Upper lobe of left lung (tissue), 6 donors: ENCODE measurements around the gene GNB5. TPM values are rescaled to one million over a fixed set of nuclear protein-coding genes. Genes with fewer than 3 reads are reported as not detected.

Source experiments
- ATAC-seq, 2 donors: fragments of 200-7000 bp; cut with Tn5 transposase; one replicate each; pipeline ENCODE4 v1.9.1; 2022; ENCODE audit warnings: mild to moderate bottlenecking in 2 of 2, moderate library complexity in 2 of 2; ENCODE audit not compliant: low FRiP score in 2 of 2
- DNase-seq, 2 donors: peaks; one replicate each; pipeline ENCODE4 v3.0.0-alpha.2; 2019 to 2020
- H3K27ac ChIP-seq, 4 donors: fragments of 200-600 bp; sonication (generic); one replicate each; pipeline ENCODE4 v1.5.1; 2016 to 2019
- H3K27me3 ChIP-seq, 4 donors: fragments of 200-600 bp; sonication (generic); one replicate each; pipeline ENCODE4 v1.5.1; 2017 to 2019
- H3K36me3 ChIP-seq, 4 donors: fragments of 200-600 bp; sonication (generic); one replicate each; pipeline ENCODE4 v1.5.1; 2016 to 2019
- H3K4me1 ChIP-seq, 4 donors: fragments of 200-600 bp; sonication (generic); one replicate each; pipeline ENCODE4 v1.5.1; 2018 to 2019
- H3K4me3 ChIP-seq, 4 donors: fragments of 200-600 bp; sonication (generic); one replicate each; pipeline ENCODE4 v1.5.1; 2017 to 2019; ENCODE audit warnings: mild to moderate bottlenecking in 2 of 4, moderate library complexity in 1 of 4
- H3K9me3 ChIP-seq, 4 donors: fragments of 200-600 bp; sonication (generic); one replicate each; pipeline ENCODE4 v1.5.1; 2018 to 2019
- CTCF ChIP-seq, 6 experiments: fragments of 450-650 bp in 4 of 6; fragments of 200-600 bp in 2 of 6; sonication (generic) in 2 of 6; IDR thresholded peaks; one replicate each; pipeline ENCODE4 v1.5.1; 2016 to 2019; ENCODE audit warnings: antibody characterized with exemption in 6 of 6
- EP300 ChIP-seq, 4 donors: sonication (generic); formaldehyde crosslinking; IDR thresholded peaks; one replicate each; pipeline ENCODE4 v1.5.1; 2017; ENCODE audit warnings: antibody characterized with exemption in 4 of 4, control low read depth in 2 of 4
- POLR2A ChIP-seq, 4 donors: fragments of 450-650 bp; IDR thresholded peaks; one replicate each; pipeline ENCODE4 v1.5.1; 2016 to 2017; ENCODE audit warnings: antibody characterized with exemption in 4 of 4, mild to moderate bottlenecking in 2 of 4
- POLR2AphosphoS5 ChIP-seq, 2 donors: sonication (generic); formaldehyde crosslinking; IDR thresholded peaks; one replicate each; pipeline ENCODE4 v1.5.1; 2017; ENCODE audit warnings: antibody characterized with exemption in 2 of 2
- WGBS, 2 donors: methylation state at CpG; one replicate each; pipeline ENCODE4 v1.1.5; 2017 to 2018; 5-methylcytosine and 5-hydroxymethylcytosine counted together
- total RNA-seq, 6 donors: library from RNA; depleted of rRNA in 4 of 6; stranded (reverse); fragments of >200 nt in 4 of 6; gene quantifications; one replicate each; pipeline versions ENCODE4 v1.1.0 to v1.2.1, GENCODE V29; 2016 to 2021
- donor health status: DM: no; HTN: no; CAD: no; lungs with moderate emphysema.
- donor health status: DM: no; HTN: yes; CAD: no; lungs with severe emphysema.

The GNB5 gene
- total RNA-seq, 6 donors from 2014 or later: 14.7 to 56.8 (median 31.0) TPM

- Histone ChIP-seq H3K27me3 (no peaks in the 10 kb centered on the region), H3K4me3 (no peak overlapping the region), H3K9me3 (no peaks in the 10 kb centered on the region), H3K4me1 (peaks cover 6 to 17% (median 13%) of the 10 kb centered on the region in 4 donors), H3K27ac (no peak overlapping the region), H3K36me3 (no peaks in the 10 kb centered on the region)
- no peak for TF ChIP-seq POLR2A (IDR thresholded peaks at IDR 0.05)
- TF ChIP-seq EP300 (IDR thresholded peaks at IDR 0.05): no peak
- no peak for TF ChIP-seq POLR2AphosphoS5 (IDR thresholded peaks at IDR 0.05)
- TF ChIP-seq CTCF (IDR thresholded peaks at IDR 0.05): no peak
- ATAC-seq (no peak), DNase-seq (no peak)
- WGBS, 2 donors: 83 to 92% methylated on average over 6 of the region's 6 CpGs
These were observed 9.0 kb downstream of the GNB5 start for GRCh38 chr15:52181938-52182780.

- peaks cover 6 to 17% (median 13%) of the 10 kb centered on the region in 4 donors for H3K4me1 ChIP-seq
- no peak for ATAC-seq
- H3K27ac ChIP-seq: peak overlapping the region in 1 of 4 donors; percentile 91
- WGBS, 2 donors: 83 to 85% methylated on average over 10 of the region's 10 CpGs
- TF ChIP-seq POLR2A (IDR thresholded peaks at IDR 0.05): no peak
- TF ChIP-seq POLR2AphosphoS5 (IDR thresholded peaks at IDR 0.05): no peak
- no peak for TF ChIP-seq EP300 (IDR thresholded peaks at IDR 0.05)
- no peaks in the 10 kb centered on the region for H3K36me3 ChIP-seq
- no peak for DNase-seq
- H3K4me3 ChIP-seq: peak overlapping the region in 1 of 4 donors; percentile 92
- no peaks in the 10 kb centered on the region for H3K9me3 ChIP-seq
- no peaks in the 10 kb centered on the region for H3K27me3 ChIP-seq
These were observed 10.2 kb downstream of the GNB5 start for GRCh38 chr15:52180851-52181450.

- peaks cover 6 to 17% (median 13%) of the 10 kb centered on the region in 4 donors for H3K4me1 ChIP-seq
- no peaks in the 10 kb centered on the region for H3K9me3 ChIP-seq
- WGBS, 2 donors: 6 to 7% methylated on average over 19 to 31 of the region's 31 CpGs
- H3K27ac ChIP-seq: peak overlapping the region; percentile 75 to 91 (median 83)
- ATAC-seq (peak in 1 of 2 donors; percentile 15), DNase-seq (peak in 1 of 2 donors; percentile 61)
- no peaks in the 10 kb centered on the region for H3K27me3 ChIP-seq
- H3K4me3 ChIP-seq: peak overlapping the region; percentile 54 to 92 (median 80)
- H3K36me3 ChIP-seq: no peaks in the 10 kb centered on the region
- no peak for TF ChIP-seq POLR2AphosphoS5 (IDR thresholded peaks at IDR 0.05)
- TF ChIP-seq EP300 (IDR thresholded peaks at IDR 0.05): no peak
- TF ChIP-seq CTCF (IDR thresholded peaks at IDR 0.05): no peak
- no peak for TF ChIP-seq POLR2A (IDR thresholded peaks at IDR 0.05)
These were observed 10.9 kb downstream of the GNB5 start for GRCh38 chr15:52180196-52180835.

GRCh38 chr15:52179278-52180195 is 11.7 kb downstream of the GNB5 start:
- WGBS, 2 donors: 0% methylated on average over 15 to 57 of the region's 105 CpGs
- Histone ChIP-seq H3K4me3 (peak overlapping the region; percentile 54 to 92 (median 80)), H3K27me3 (no peaks in the 10 kb centered on the region), H3K4me1 (peaks cover 6 to 17% (median 13%) of the 10 kb centered on the region in 4 donors), H3K9me3 (no peaks in the 10 kb centered on the region), H3K36me3 (no peaks in the 10 kb centered on the region), H3K27ac (peak overlapping the region; percentile 75 to 91 (median 83))
- peak; percentile 90 to 95 for ATAC-seq
- peak; percentile 90 to 98 for DNase-seq
- TF ChIP-seq POLR2AphosphoS5 (IDR thresholded peaks at IDR 0.05): peak; percentile 44 to 70
- peak in 1 of 4 donors; percentile 4 for TF ChIP-seq EP300 (IDR thresholded peaks at IDR 0.05)
- peak in 3 of 4 donors; percentile 27 to 73 (median 44) for TF ChIP-seq POLR2A (IDR thresholded peaks at IDR 0.05)
- TF ChIP-seq CTCF (IDR thresholded peaks at IDR 0.05): peak in 5 of 6 experiments; percentile 11 to 39 (median 26)
